ACC112 (cell line): ENCODE results near the gene SPINK7.
"Not testable (repeated sequence)": the region's sequence is repeated elsewhere in the genome, so short reads cannot be mapped to it uniquely, and the experiment has no call there.

ENCODE experiments used
- H2AFZ ChIP-seq: fragments of 200-600 bp; sonication (generic); one replicate; pipeline ENCODE4 v1.6.0; 2017; ENCODE audit warnings: antibody characterized with exemption, low read length; ENCODE audit not compliant: unreplicated experiment
- H3K27ac ChIP-seq: fragments of 200-600 bp; sonication (generic); 2 replicates; pipeline ENCODE4 v1.5.1; 2014; ENCODE audit warnings: low read depth, mild to moderate bottlenecking, antibody characterized with exemption, low read length, moderate library complexity
- H3K27me3 ChIP-seq: fragments of 200-600 bp; sonication (generic); 2 replicates; pipeline ENCODE4 v1.6.1; 2014; ENCODE audit warnings: mild to moderate bottlenecking, antibody characterized with exemption, low read length, moderate library complexity, mixed read lengths; ENCODE audit not compliant: insufficient read depth
- H3K36me3 ChIP-seq: fragments of 200-600 bp; sonication (generic); 2 replicates; pipeline ENCODE4 v1.6.1; 2016; ENCODE audit warnings: mild to moderate bottlenecking, antibody characterized with exemption, low read length, moderate library complexity, mixed read lengths; ENCODE audit not compliant: insufficient read depth
- H3K4me1 ChIP-seq: fragments of 200-600 bp; sonication (generic); one replicate; pipeline ENCODE4 v1.6.1; 2016; ENCODE audit warnings: low read length, mixed read lengths; ENCODE audit not compliant: insufficient read depth, unreplicated experiment, control insufficient read depth
- H3K4me3 ChIP-seq: fragments of 200-600 bp; sonication (generic); 2 replicates; pipeline ENCODE4 v1.5.1; 2014; ENCODE audit warnings: mild to moderate bottlenecking, low read depth, low read length
- H3K79me2 ChIP-seq: fragments of 200-600 bp; sonication (generic); one replicate; pipeline ENCODE4 v1.6.0; 2016; ENCODE audit warnings: low read length; ENCODE audit not compliant: control insufficient read depth, unreplicated experiment, insufficient read depth

Gene SPINK7

GRCh38 chr5:148312153-148312552 lies at the start of gene SPINK7:
Gene SPINK7 (plus strand): TSS chr5:148312423. CDS start chr5:148312484, 61 bp downstream.
- Histone ChIP-seq H3K4me3 (no peak within 1 kb of the TSS), H2AFZ (no peak within 1 kb of the TSS), H3K4me1 (no peaks in the 10 kb centered on the region), H3K79me2 (no peaks in the 10 kb centered on the region), H3K27me3 (no peaks in the 10 kb centered on the region), H3K36me3 (no peaks in the 10 kb centered on the region), H3K27ac (no peak within 1 kb of the TSS)

DNA sequence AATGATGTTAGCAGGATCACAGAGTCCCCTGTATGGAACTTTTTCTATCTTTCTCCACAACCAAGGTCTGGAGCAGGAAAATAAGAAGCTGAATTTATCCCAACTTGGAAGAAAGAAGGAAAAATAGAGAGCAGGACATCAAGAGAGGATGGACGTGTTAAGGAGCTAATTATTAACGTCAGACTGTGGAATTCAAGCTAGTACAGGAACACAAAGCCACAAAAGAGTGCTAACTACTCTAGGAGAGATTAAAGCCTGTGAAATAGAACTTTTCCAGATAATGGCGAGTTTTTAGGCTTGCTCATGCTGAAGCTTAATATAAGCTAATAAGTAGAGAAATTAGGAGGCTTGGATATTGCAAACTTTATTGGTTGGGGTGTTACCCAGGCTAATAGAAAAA lies 44.3 kb upstream of the SPINK7 start:
- Histone ChIP-seq H3K27ac (no peak overlapping the region), H3K27me3 (no peaks in the 10 kb centered on the region), H3K36me3 (no peaks in the 10 kb centered on the region), H2AFZ (no peak overlapping the region), H3K4me1 (peaks cover 8% of the 10 kb centered on the region), H3K4me3 (no peak overlapping the region), H3K79me2 (no peaks in the 10 kb centered on the region)

- Histone ChIP-seq H3K27ac (no peak within 1 kb of the TSS; the same call in 1 of the 2 replicates), H3K4me3 (no peak within 1 kb of the TSS), H3K36me3 (no peaks in the 10 kb centered on the region), H3K4me1 (peaks cover 8% of the 10 kb centered on the region), H2AFZ (no peak within 1 kb of the TSS), H3K79me2 (no peaks in the 10 kb centered on the region), H3K27me3 (no peaks in the 10 kb centered on the region)
Measured at GRCh38 chr5:148268566-148268965, 43.7 kb upstream of the SPINK7 start, which contains the start of gene SPINK13. Gene SPINK13 (plus strand): TSS chr5:148268794. CDS start chr5:148270073, 1,279 bp downstream.

DNA sequence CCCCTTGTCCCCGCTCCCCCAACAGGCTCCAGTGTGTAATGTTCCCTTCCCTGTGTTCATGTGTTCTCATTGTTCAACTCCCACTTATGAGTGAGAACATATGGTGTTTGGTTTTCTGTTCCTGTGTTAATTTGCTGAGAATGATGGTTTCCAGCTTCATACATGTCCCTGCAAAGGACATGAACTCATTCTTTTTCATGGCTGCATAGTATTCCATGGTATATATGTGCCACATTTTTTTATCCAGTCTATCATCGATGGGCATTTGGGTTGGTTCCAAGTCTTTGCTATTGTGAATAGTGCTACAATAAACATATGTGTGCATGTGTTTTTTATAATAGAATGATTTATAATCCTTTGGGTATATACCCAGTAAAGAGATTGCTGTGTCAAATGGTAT lies 37.1 kb upstream of the SPINK7 start:
- H3K79me2 ChIP-seq, H3K4me1 ChIP-seq, H3K27ac ChIP-seq, H3K36me3 ChIP-seq, H2AFZ ChIP-seq, H3K27me3 ChIP-seq, H3K4me3 ChIP-seq: not testable (repeated sequence)

- not testable (repeated sequence) for H3K79me2 ChIP-seq, H3K4me3 ChIP-seq, H3K36me3 ChIP-seq, H3K27me3 ChIP-seq, H3K4me1 ChIP-seq, H3K27ac ChIP-seq, H2AFZ ChIP-seq
Measured at GRCh38 chr5:148280893-148281292, 31.3 kb upstream of the SPINK7 start.

DNA sequence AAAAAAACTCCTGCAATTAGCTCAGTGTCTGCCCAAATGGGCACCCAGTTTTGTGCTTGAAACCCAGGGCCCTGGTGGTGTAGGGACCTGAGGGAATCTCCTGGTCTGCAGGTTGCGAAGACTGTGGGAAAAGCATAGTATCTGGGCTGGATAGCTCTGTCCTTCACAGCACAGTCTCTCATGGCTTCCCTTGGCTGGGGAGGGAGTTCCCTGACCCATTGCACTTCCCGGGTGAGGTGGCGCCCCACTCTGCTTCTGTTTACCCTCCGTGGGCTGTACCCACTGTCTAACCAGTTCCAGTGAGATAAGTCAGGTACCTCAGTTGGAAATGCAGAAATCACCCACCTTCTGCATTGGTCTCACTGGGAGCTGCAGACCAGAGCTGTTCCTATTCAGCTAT lies 30.9 kb upstream of the SPINK7 start:
- H2AFZ ChIP-seq, H3K27me3 ChIP-seq, H3K27ac ChIP-seq, H3K4me3 ChIP-seq, H3K79me2 ChIP-seq, H3K4me1 ChIP-seq, H3K36me3 ChIP-seq: not testable (repeated sequence)

DNA sequence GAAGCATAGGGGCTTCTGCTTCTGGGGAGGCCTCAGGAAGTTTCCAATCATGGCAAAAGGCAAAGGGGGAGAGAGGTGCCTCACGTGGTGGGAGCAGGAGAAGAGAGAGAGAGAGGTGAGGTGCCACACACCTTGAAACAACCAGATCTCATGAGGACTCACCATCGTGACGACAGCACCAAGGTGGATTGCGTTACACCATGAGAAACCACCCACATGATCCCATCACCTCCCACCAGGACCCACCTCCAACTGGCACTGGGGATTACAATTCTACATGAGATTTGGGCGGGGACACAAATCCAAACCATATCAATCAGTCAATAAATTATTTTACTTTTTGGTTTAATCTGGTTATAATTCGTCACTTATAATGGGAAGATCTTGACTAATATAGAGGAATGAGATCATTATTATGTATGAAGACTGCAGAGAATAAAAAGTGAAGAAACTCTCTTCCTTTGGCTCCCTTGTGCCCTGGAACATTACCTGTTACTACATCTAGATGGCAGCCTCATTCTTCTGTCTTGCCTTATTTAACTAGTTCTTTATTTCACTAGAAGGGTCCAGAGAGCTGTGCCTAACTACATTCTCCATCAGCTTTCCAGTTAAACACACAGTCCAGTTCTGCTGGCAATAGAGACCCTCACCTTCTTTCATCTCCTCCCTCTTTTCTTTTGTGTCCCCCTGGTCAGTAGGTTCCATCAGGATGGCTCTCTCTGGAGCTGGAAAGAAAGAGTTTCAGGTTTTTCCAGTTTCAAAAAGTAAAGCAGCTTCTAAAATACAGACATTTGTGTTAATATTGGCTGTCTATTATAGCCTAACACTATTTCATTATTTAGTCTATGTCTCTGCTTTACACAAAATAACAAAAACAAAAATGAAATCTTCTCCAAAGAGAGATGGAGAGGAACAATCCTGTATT lies 21.7 kb upstream of the SPINK7 start:
- Histone ChIP-seq H3K36me3 (no peaks in the 10 kb centered on the region), H3K27me3 (peaks cover 17% of the 10 kb centered on the region), H2AFZ (no peak overlapping the region), H3K4me3 (no peak overlapping the region), H3K27ac (no peak overlapping the region), H3K79me2 (no peaks in the 10 kb centered on the region), H3K4me1 (no peaks in the 10 kb centered on the region)

DNA sequence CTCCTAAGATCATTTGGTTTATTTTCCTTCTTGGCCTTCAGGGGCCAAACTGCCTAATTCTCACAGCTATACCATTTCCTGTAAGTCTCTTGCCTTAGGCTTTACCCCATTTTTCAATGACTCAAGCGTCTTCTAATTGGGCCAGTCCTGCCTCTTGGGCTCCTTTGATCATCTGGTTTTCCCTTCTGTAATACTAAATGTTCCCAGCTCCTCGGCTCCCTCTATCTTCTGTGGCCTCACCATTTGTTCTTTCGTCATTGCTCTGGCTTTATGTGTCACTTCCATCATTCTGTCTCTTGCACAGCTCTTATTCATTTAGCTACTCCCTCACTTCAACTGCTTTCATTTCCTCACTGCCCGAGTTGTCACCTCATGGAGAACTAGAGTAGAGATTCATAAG lies 14.5 kb upstream of the SPINK7 start:
- no peak overlapping the region for H2AFZ ChIP-seq
- no peaks in the 10 kb centered on the region for H3K4me1 ChIP-seq
- no peaks in the 10 kb centered on the region for H3K36me3 ChIP-seq
- no peak overlapping the region for H3K4me3 ChIP-seq
- H3K27ac ChIP-seq: no peak overlapping the region
- H3K27me3 ChIP-seq: no peaks in the 10 kb centered on the region
- no peaks in the 10 kb centered on the region for H3K79me2 ChIP-seq

DNA sequence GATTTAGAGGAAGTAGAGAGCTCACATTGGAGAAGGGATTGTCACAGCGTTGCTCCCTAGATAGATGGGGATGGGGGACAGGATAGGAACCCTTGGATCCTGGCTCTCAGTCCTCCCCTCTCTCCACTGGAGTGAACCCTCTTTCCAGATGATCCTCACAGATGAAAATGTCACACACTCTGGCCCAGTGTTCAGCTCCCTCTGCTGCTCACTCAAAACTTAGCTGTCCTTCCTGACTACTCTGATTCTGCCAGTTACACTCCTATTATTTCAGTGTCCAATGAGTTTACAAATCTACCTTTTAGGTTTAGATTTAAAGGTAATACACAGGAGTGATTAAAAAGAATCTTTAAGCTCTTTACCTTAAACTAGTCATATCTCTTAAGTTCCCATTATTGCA lies 5.8 kb upstream of the SPINK7 start:
- Histone ChIP-seq H3K27ac (no peak overlapping the region), H3K4me1 (no peaks in the 10 kb centered on the region), H3K27me3 (no peaks in the 10 kb centered on the region), H3K79me2 (no peaks in the 10 kb centered on the region), H3K36me3 (no peaks in the 10 kb centered on the region), H3K4me3 (no peak overlapping the region), H2AFZ (no peak overlapping the region)

- H3K4me1 ChIP-seq: no peaks in the 10 kb centered on the region
Measured at GRCh38 chr5:148309019-148309418, 3.2 kb upstream of the SPINK7 start.

GRCh38 chr5:148309746-148310145 lies 2.5 kb upstream of the SPINK7 start:
- H3K27ac ChIP-seq: no peak overlapping the region
- no peaks in the 10 kb centered on the region for H3K36me3 ChIP-seq
- no peaks in the 10 kb centered on the region for H3K27me3 ChIP-seq
- no peak overlapping the region for H2AFZ ChIP-seq
- no peaks in the 10 kb centered on the region for H3K79me2 ChIP-seq
- H3K4me3 ChIP-seq: no peak overlapping the region
- H3K4me1 ChIP-seq: no peaks in the 10 kb centered on the region

More at GRCh38 chr5:148309019-148309418, 3.2 kb upstream of the SPINK7 start:
- Histone ChIP-seq H3K4me3 (no peak overlapping the region), H3K79me2 (no peaks in the 10 kb centered on the region), H3K27ac (no peak overlapping the region), H3K27me3 (no peaks in the 10 kb centered on the region), H3K36me3 (no peaks in the 10 kb centered on the region), H2AFZ (no peak overlapping the region)
